Mucosa of descending colon (tissue), 3 donors: Measurements from ENCODE around the gene GALNTL6. TPM values are rescaled to one million over a fixed set of nuclear protein-coding genes. Genes with fewer than 3 reads are reported as not detected.
A peak's percentile ranks its signal among the peaks of the same experiment; 100 is the strongest.

ENCODE experiments used
- ATAC-seq: fragments of 200-7000 bp; cut with Tn5 transposase; one replicate; pipeline ENCODE4 v1.9.1; 2020; ENCODE audit warnings: mild to moderate bottlenecking, moderate library complexity
- DNase-seq, 3 donors: peaks; one replicate each; pipeline ENCODE4 v3.0.0-alpha.2; 2020
- H3K36me3 ChIP-seq: fragments of 200-600 bp; one replicate; pipeline ENCODE4 v1.8.0; 2021; ENCODE audit warnings: low read depth, mild to moderate bottlenecking
- H3K4me1 ChIP-seq: fragments of 200-600 bp; one replicate; pipeline ENCODE4 v1.8.0; 2021; ENCODE audit warnings: low read depth, mild to moderate bottlenecking
- H3K4me3 ChIP-seq: fragments of 200-600 bp; one replicate; pipeline ENCODE4 v1.8.0; 2021; ENCODE audit warnings: mild to moderate bottlenecking
- H3K9me3 ChIP-seq: fragments of 200-600 bp; one replicate; pipeline ENCODE4 v1.8.0; 2021; ENCODE audit warnings: mild to moderate bottlenecking
- CTCF ChIP-seq: fragments of 200-600 bp; IDR thresholded peaks from one replicate; pipeline ENCODE4 v1.8.0; 2022; ENCODE audit warnings: antibody characterized with exemption, mild to moderate bottlenecking
- intact Hi-C, 2 donors: fragments of 100-400 bp; cut with DNase I in 1 of 2; cut with micrococcal nuclease in 1 of 2; formaldehyde crosslinking; loops; one replicate each; pipeline versions ENCODE4 v1.11.0 to v1.11.1; 2022; cut with DNase I, micrococcal nuclease
- total RNA-seq, 3 donors: library from RNA; stranded (reverse); fragmentation: NEBNext Ultra II Directional in 2 of 3; extraction: Animal tissue kit (Norgen Biotek cat#: 25700) in 2 of 3; gene quantifications; one replicate each; pipeline versions ENCODE4 v1.2.1 to v1.2.4, GENCODE V29; 2021 to 2023
- donor health status: DM: no; HTN: no; CAD: no; lungs with moderate emphysema.
- donor health status: DM: no; HTN: no; CAD: no.
- donor health status: DM: no; HTN: yes; CAD: no.

The GALNTL6 gene
- total RNA-seq, 3 donors from 2014 or later, result 0.12 to 0.27 (median 0.19) TPM

GRCh38 chr4:171924746-171925376, 111.7 kb downstream of the GALNTL6 start:
- TF ChIP-seq CTCF, result no peak
- ATAC-seq, result no peak
- Histone ChIP-seq H3K36me3 (no peaks in the 10 kb centered on the region), H3K9me3 (no peaks in the 10 kb centered on the region), H3K4me3 (no peak overlapping the region), H3K4me1 (no peaks in the 10 kb centered on the region)
- intact Hi-C loops, result no loop called here
- no peak for DNase-seq

- no peaks in the 10 kb centered on the region for H3K36me3 ChIP-seq
- no peak for ATAC-seq
- intact Hi-C loops, result no loop called here
- no peaks in the 10 kb centered on the region for H3K9me3 ChIP-seq
- H3K4me1 ChIP-seq, result no peaks in the 10 kb centered on the region
- no peak for DNase-seq
- no peak overlapping the region for H3K4me3 ChIP-seq
- no peak for TF ChIP-seq CTCF
Measured at GRCh38 chr4:171928336-171928735, 115.1 kb downstream of the GALNTL6 start.

- H3K36me3 ChIP-seq, result no peaks in the 10 kb centered on the region
- H3K4me1 ChIP-seq, result no peaks in the 10 kb centered on the region
- TF ChIP-seq CTCF, result no peak
- no peak overlapping the region for H3K4me3 ChIP-seq
- H3K9me3 ChIP-seq, result no peaks in the 10 kb centered on the region
- no peak for DNase-seq
- intact Hi-C loops, result no loop called here
- ATAC-seq, result no peak
Measured at GRCh38 chr4:171929477-171929876, 116.3 kb downstream of the GALNTL6 start.

- TF ChIP-seq CTCF, result no peak
- ATAC-seq (no peak), DNase-seq (no peak)
- Histone ChIP-seq H3K4me1 (no peaks in the 10 kb centered on the region), H3K36me3 (no peaks in the 10 kb centered on the region), H3K4me3 (no peak overlapping the region), H3K9me3 (no peaks in the 10 kb centered on the region)
- intact Hi-C loops, result no loop called here
Measured at GRCh38 chr4:171929907-171930306, 116.7 kb downstream of the GALNTL6 start.

GRCh38 chr4:171932238-171932637, 119.0 kb downstream of the GALNTL6 start:
- DNase-seq, result peak in 2 of 3 donors; percentile 13 to 35
- Histone ChIP-seq H3K4me1 (no peaks in the 10 kb centered on the region), H3K9me3 (no peaks in the 10 kb centered on the region), H3K4me3 (no peak overlapping the region), H3K36me3 (no peaks in the 10 kb centered on the region)
- no peak for TF ChIP-seq CTCF
- ATAC-seq, result peak; percentile 64
- intact Hi-C loops, result no loop called here

- H3K4me1 ChIP-seq, result no peaks in the 10 kb centered on the region
- no peaks in the 10 kb centered on the region for H3K36me3 ChIP-seq
- DNase-seq, result no peak
- H3K9me3 ChIP-seq, result no peaks in the 10 kb centered on the region
- TF ChIP-seq CTCF, result no peak
- ATAC-seq, result no peak
- intact Hi-C loops, result no loop called here
- H3K4me3 ChIP-seq, result no peak overlapping the region
Measured at GRCh38 chr4:171940656-171941055, 127.5 kb downstream of the GALNTL6 start.
